Tibial nerve (tissue), 4 donors: ENCODE measurements around the gene ZNF778.

Experiments used
- EP300 ChIP-seq, 2 donors: sonication (generic); formaldehyde crosslinking; IDR thresholded peaks; one replicate each; pipeline ENCODE4 v1.6.1; 2017; ENCODE audit warnings: antibody characterized with exemption in 2 of 2, mild to moderate bottlenecking in 1 of 2
- POLR2A ChIP-seq, 2 donors: fragments of 450-650 bp; IDR thresholded peaks; one replicate each; pipeline ENCODE4 v1.6.1; 2017; ENCODE audit warnings: antibody characterized with exemption in 2 of 2, mild to moderate bottlenecking in 2 of 2, moderate library complexity in 2 of 2
- TF ChIP-seq, protein P1 (sequence below), 5 experiments: fragments of 200-600 bp in 3 of 5; fragments of 450-650 bp in 2 of 5; sonication (generic) in 3 of 5; IDR thresholded peaks; one replicate each; pipeline ENCODE4 v1.5.1; 2016 to 2019; ENCODE audit warnings: antibody characterized with exemption in 5 of 5, mild to moderate bottlenecking in 3 of 5, moderate library complexity in 2 of 5

DNA sequence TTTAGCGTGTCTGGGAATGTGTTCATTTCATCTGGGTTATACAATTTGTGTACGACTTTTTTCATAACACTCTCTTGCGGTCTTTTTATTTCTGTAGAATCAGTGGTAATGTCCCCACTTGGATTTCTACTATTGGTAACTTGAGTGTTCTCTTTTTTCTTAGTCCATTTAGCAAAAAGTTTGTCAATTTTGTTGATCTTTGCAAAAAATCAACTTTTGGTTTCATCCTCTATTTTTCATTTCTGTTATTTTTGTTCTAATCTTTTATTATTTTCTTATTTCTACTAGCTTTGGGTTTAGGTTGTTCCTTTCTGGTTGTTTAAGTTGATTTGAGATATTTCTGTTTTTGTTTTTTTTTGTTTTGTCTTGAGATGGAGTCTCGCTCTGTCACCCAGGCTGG is 9.5 kb upstream of the ZNF778 start:
- TF ChIP-seq, protein P1, sequence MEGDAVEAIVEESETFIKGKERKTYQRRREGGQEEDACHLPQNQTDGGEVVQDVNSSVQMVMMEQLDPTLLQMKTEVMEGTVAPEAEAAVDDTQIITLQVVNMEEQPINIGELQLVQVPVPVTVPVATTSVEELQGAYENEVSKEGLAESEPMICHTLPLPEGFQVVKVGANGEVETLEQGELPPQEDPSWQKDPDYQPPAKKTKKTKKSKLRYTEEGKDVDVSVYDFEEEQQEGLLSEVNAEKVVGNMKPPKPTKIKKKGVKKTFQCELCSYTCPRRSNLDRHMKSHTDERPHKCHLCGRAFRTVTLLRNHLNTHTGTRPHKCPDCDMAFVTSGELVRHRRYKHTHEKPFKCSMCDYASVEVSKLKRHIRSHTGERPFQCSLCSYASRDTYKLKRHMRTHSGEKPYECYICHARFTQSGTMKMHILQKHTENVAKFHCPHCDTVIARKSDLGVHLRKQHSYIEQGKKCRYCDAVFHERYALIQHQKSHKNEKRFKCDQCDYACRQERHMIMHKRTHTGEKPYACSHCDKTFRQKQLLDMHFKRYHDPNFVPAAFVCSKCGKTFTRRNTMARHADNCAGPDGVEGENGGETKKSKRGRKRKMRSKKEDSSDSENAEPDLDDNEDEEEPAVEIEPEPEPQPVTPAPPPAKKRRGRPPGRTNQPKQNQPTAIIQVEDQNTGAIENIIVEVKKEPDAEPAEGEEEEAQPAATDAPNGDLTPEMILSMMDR (IDR thresholded peaks at IDR 0.05) = no peak
- TF ChIP-seq EP300 (IDR thresholded peaks at IDR 0.05) (no peak), POLR2A (IDR thresholded peaks at IDR 0.05) (no peak)
